Stimulated activated naive B cell treated with anti-CD40 and anti-IgM and Interleukin-4, amounts not matched to agents 10 μg/mL and 1 μg/mL and 100 μg/mL, for 72 hours (primary cell): ENCODE results near the gene C4orf33.

Experiments used
- ATAC-seq, 2 donors: fragments of 150-1000 bp; cut with Tn5 transposase; replicated peaks; 2 replicates each; pipeline ENCODE4 v1.10.0; 2021; ENCODE audit warnings: moderate library complexity in 1 of 2
- DNase-seq: peaks from one replicate; pipeline ENCODE4 v3.0.0; 2021
- H3K27ac Mint-ChIP-seq: one replicate; pipeline ENCODE4 v1.8.0; 2022; ENCODE audit warnings: mild to moderate bottlenecking, mixed read lengths
- H3K27me3 Mint-ChIP-seq, 2 donors: one replicate each; pipeline ENCODE4 v1.8.0; 2022; ENCODE audit warnings: mixed read lengths in 2 of 2
- H3K36me3 Mint-ChIP-seq, 2 donors: one replicate each; pipeline ENCODE4 v1.8.0; 2022; ENCODE audit warnings: mixed read lengths in 2 of 2, mild to moderate bottlenecking in 1 of 2
- H3K4me1 Mint-ChIP-seq, 2 donors: one replicate each; pipeline ENCODE4 v1.8.0; 2022; ENCODE audit warnings: mixed read lengths in 2 of 2, mild to moderate bottlenecking in 1 of 2
- H3K4me3 Mint-ChIP-seq, 2 donors: one replicate each; pipeline ENCODE4 v1.8.0; 2022; ENCODE audit warnings: mild to moderate bottlenecking in 2 of 2, mixed read lengths in 2 of 2, moderate library complexity in 1 of 2
- H3K9me3 Mint-ChIP-seq, 2 donors: one replicate each; pipeline ENCODE4 v1.8.0; 2022; ENCODE audit warnings: mixed read lengths in 2 of 2, mild to moderate bottlenecking in 1 of 2

The C4orf33 gene

GRCh38 chr4:129145222-129145730, 49.3 kb downstream of the C4orf33 start:
- no peak for DNase-seq
- ATAC-seq = no peak
- Mint-ChIP-seq H3K27ac (no peak overlapping the region), H3K27me3 (peaks cover 7 to 13% of the 10 kb centered on the region in 2 donors), H3K36me3 (no peaks in the 10 kb centered on the region), H3K4me1 (no peaks in the 10 kb centered on the region), H3K4me3 (no peak overlapping the region), H3K9me3 (no peaks in the 10 kb centered on the region)

GRCh38 chr4:129146639-129147038, 50.7 kb downstream of the C4orf33 start:
- peaks cover 7 to 13% of the 10 kb centered on the region in 2 donors for H3K27me3 Mint-ChIP-seq
- DNase-seq (no peak), ATAC-seq (no peak)
- H3K36me3 Mint-ChIP-seq = no peaks in the 10 kb centered on the region
- H3K9me3 Mint-ChIP-seq = no peaks in the 10 kb centered on the region
- no peak overlapping the region for H3K27ac Mint-ChIP-seq
- H3K4me3 Mint-ChIP-seq = no peak overlapping the region
- no peaks in the 10 kb centered on the region for H3K4me1 Mint-ChIP-seq

- no peaks in the 10 kb centered on the region for H3K36me3 Mint-ChIP-seq
- no peaks in the 10 kb centered on the region for H3K4me1 Mint-ChIP-seq
- H3K27me3 Mint-ChIP-seq = peaks cover 7 to 13% of the 10 kb centered on the region in 2 donors
- ATAC-seq (no peak), DNase-seq (no peak)
- no peak overlapping the region for H3K4me3 Mint-ChIP-seq
- H3K9me3 Mint-ChIP-seq = no peaks in the 10 kb centered on the region
- H3K27ac Mint-ChIP-seq = no peak overlapping the region
These were observed 52.9 kb downstream of the C4orf33 start for GRCh38 chr4:129148892-129149291.

- ATAC-seq (no peak), DNase-seq (no peak)
- H3K9me3 Mint-ChIP-seq = no peaks in the 10 kb centered on the region
- H3K27ac Mint-ChIP-seq = no peak overlapping the region
- no peaks in the 10 kb centered on the region for H3K36me3 Mint-ChIP-seq
- no peaks in the 10 kb centered on the region for H3K4me1 Mint-ChIP-seq
- no peak overlapping the region for H3K4me3 Mint-ChIP-seq
- H3K27me3 Mint-ChIP-seq = peaks cover 13% of the 10 kb centered on the region in 2 donors
These were observed 54.0 kb downstream of the C4orf33 start for GRCh38 chr4:129149906-129150305.

GRCh38 chr4:129152350-129152749, 56.4 kb downstream of the C4orf33 start:
- H3K4me3 Mint-ChIP-seq = no peak overlapping the region
- DNase-seq (no peak), ATAC-seq (no peak)
- no peaks in the 10 kb centered on the region for H3K36me3 Mint-ChIP-seq
- H3K27ac Mint-ChIP-seq = no peak overlapping the region
- peaks cover 9 to 14% of the 10 kb centered on the region in 2 donors for H3K27me3 Mint-ChIP-seq
- H3K9me3 Mint-ChIP-seq = no peaks in the 10 kb centered on the region
- no peaks in the 10 kb centered on the region for H3K4me1 Mint-ChIP-seq

- no peaks in the 10 kb centered on the region for H3K9me3 Mint-ChIP-seq
- H3K27me3 Mint-ChIP-seq = peaks cover 9 to 19% of the 10 kb centered on the region in 2 donors
- no peak overlapping the region for H3K4me3 Mint-ChIP-seq
- H3K4me1 Mint-ChIP-seq = no peaks in the 10 kb centered on the region
- no peak for ATAC-seq
- no peaks in the 10 kb centered on the region for H3K36me3 Mint-ChIP-seq
- H3K27ac Mint-ChIP-seq = no peak overlapping the region
- DNase-seq = no peak
These were observed 57.7 kb downstream of the C4orf33 start for GRCh38 chr4:129153700-129154099.

- H3K9me3 Mint-ChIP-seq = peaks cover 2 to 7% of the 10 kb centered on the region in 2 donors
These were observed 66.5 kb downstream of the C4orf33 start for GRCh38 chr4:129162450-129162849.

GRCh38 chr4:129163427-129163826, 67.5 kb downstream of the C4orf33 start:
- no peak for ATAC-seq
- Mint-ChIP-seq H3K27ac (no peak overlapping the region), H3K4me3 (no peak overlapping the region), H3K27me3 (peaks cover 5 to 6% of the 10 kb centered on the region in 2 donors), H3K36me3 (no peaks in the 10 kb centered on the region), H3K4me1 (no peaks in the 10 kb centered on the region), H3K9me3 (peaks cover 2 to 7% of the 10 kb centered on the region in 2 donors)
- DNase-seq = no peak

More at GRCh38 chr4:129162450-129162849, 66.5 kb downstream of the C4orf33 start:
- H3K4me3 Mint-ChIP-seq = no peak overlapping the region
- H3K36me3 Mint-ChIP-seq = no peaks in the 10 kb centered on the region
- ATAC-seq = no peak
- DNase-seq = no peak
- no peaks in the 10 kb centered on the region for H3K4me1 Mint-ChIP-seq
- H3K27ac Mint-ChIP-seq = no peak overlapping the region
- H3K27me3 Mint-ChIP-seq = peaks cover 5 to 11% of the 10 kb centered on the region in 2 donors

- Mint-ChIP-seq H3K4me3 (no peak overlapping the region), H3K27ac (no peak overlapping the region), H3K27me3 (peaks cover 5 to 6% of the 10 kb centered on the region in 2 donors), H3K36me3 (no peaks in the 10 kb centered on the region), H3K9me3 (peaks cover 2 to 7% of the 10 kb centered on the region in 2 donors), H3K4me1 (no peaks in the 10 kb centered on the region)
- DNase-seq (no peak), ATAC-seq (no peak)
These were observed 68.3 kb downstream of the C4orf33 start for GRCh38 chr4:129164243-129164642.
